Karpas-422 (cell line): ENCODE results near the gene SMARCB1. TPM values are rescaled to one million over a fixed set of nuclear protein-coding genes. Genes with fewer than 3 reads are reported as not detected.

Experiments used
- DNase-seq: peaks from one replicate; pipeline ENCODE4 v3.0.0-alpha.2; 2015
- H2AFZ ChIP-seq: fragments of 200-600 bp; sonication (generic); 2 replicates; pipeline ENCODE4 v1.6.1; 2014; ENCODE audit warnings: antibody characterized with exemption, low read length, mixed read lengths
- H3K27ac ChIP-seq: fragments of 200-600 bp; sonication (generic); 2 replicates; pipeline ENCODE4 v1.5.1; 2014; ENCODE audit warnings: mild to moderate bottlenecking, low read length, moderate library complexity
- H3K27me3 ChIP-seq: fragments of 200-600 bp; sonication (generic); 2 replicates; pipeline ENCODE4 v1.6.1; 2014; ENCODE audit warnings: low read length, mixed read lengths
- H3K36me3 ChIP-seq: fragments of 200-600 bp; sonication (generic); 2 replicates; pipeline ENCODE4 v1.6.1; 2014; ENCODE audit warnings: low read length, mixed read lengths; ENCODE audit not compliant: insufficient read depth
- H3K4me1 ChIP-seq: fragments of 200-600 bp; sonication (generic); 2 replicates; pipeline ENCODE4 v1.6.1; 2014; ENCODE audit warnings: mild to moderate bottlenecking, low read length, mixed read lengths
- H3K4me2 ChIP-seq: fragments of 200-600 bp; sonication (generic); 2 replicates; pipeline ENCODE4 v1.6.1; 2014; ENCODE audit warnings: low read length, low read depth, mild to moderate bottlenecking; ENCODE audit not compliant: poor library complexity, severe bottlenecking
- H3K4me3 ChIP-seq: fragments of 200-600 bp; sonication (generic); 2 replicates; pipeline ENCODE4 v1.5.1; 2014; ENCODE audit warnings: mild to moderate bottlenecking, antibody characterized with exemption, low read length, mixed read lengths
- H3K79me2 ChIP-seq: fragments of 200-600 bp; sonication (generic); 2 replicates; pipeline ENCODE4 v1.6.1; 2014; ENCODE audit warnings: mild to moderate bottlenecking, low read length, mixed read lengths
- H3K9ac ChIP-seq: fragments of 200-600 bp; sonication (generic); 2 replicates; pipeline ENCODE4 v1.6.0; 2014; ENCODE audit warnings: low read length
- H3K9me2 ChIP-seq: fragments of 200-600 bp; sonication (generic), shearing (Covaris generic); replicated peaks from 2 replicates; pipeline ENCODE4 v1.6.0; 2014; ENCODE audit warnings: mild to moderate bottlenecking, low read length, moderate library complexity; ENCODE audit not compliant: insufficient read depth
- H3K9me3 ChIP-seq: fragments of 300-700, 200-600 bp; sonication (generic); 2 replicates; pipeline ENCODE4 v1.6.1; 2014; ENCODE audit warnings: low read length, mixed read lengths
- H4K20me1 ChIP-seq: fragments of 200-600 bp; sonication (generic); 2 replicates; pipeline ENCODE4 v1.6.1; 2014; ENCODE audit warnings: mild to moderate bottlenecking, antibody characterized with exemption, low read length, low read depth; ENCODE audit not compliant: insufficient read depth
- total RNA-seq: library from RNA; depleted of rRNA; stranded (reverse); fragments of >200 nt; shearing (Covaris generic); gene quantifications from 2 replicates; pipeline ENCODE4 v1.2.3, GENCODE V29; 2014; ENCODE audit warnings: low replicate concordance

Gene SMARCB1
- total RNA-seq, 1 experiment from 2014 or later = 400 TPM

DNA sequence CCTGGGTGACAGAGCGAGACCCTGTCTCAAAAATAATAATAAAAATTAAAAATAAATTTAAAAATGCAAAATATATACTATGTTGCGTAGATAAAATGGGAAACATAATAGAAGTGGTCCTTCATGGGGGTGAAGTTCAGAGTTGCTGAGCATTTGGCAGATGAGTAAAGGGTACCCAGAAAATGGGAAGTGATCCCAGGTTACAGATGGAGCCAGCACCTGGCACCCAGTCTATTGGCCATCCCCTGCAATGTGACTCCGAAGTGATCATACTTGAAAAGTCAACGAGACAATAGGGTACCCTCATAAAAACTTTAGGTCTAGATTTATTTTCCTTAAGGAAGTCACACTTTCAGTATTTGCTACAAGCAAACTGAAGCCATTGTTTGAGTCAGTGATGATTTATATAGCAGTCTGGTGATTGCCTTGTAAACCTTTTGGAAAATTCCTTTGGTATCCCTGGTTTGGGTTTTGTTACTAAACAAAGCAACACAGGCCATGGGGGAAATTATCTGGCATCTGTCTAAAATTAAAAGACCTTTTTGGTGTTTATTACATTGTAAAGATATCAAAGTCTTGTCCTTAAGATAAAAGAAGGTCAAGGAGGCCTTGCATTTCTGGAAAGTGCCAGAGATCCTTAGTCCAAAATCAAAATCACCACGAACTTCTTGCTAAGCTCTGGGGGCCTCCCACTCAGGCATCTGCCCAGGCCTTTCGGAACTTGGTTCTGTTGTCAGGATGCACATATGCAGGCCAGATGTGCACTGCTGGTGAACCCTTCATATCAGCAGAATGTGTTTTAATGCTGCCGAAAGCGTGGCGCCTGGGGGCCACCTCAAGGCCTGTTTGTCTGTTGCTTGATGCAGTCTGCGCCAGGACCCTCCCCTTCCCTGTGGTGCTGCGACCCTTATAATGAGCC is 4.3 kb downstream of the SMARCB1 start:
- Histone ChIP-seq H3K79me2 (peaks cover 59% of the 10 kb centered on the region), H4K20me1 (peaks cover 37% of the 10 kb centered on the region)

GRCh38 chr22:23791738-23792645 is 5.2 kb downstream of the SMARCB1 start:
- Histone ChIP-seq H4K20me1 (peaks cover 37% of the 10 kb centered on the region), H3K4me3 (no peak overlapping the region), H3K9me3 (no peaks in the 10 kb centered on the region), H3K79me2 (peaks cover 59% of the 10 kb centered on the region), H3K36me3 (peaks cover 47% of the 10 kb centered on the region; the same call in 1 of the 2 replicates), H3K4me2 (no peak overlapping the region), H3K9me2 (no peaks in the 10 kb centered on the region), H2AFZ (no peak overlapping the region), H3K27ac (no peak overlapping the region), H3K9ac (no peak overlapping the region), H3K27me3 (no peaks in the 10 kb centered on the region), H3K4me1 (peaks cover 27% of the 10 kb centered on the region)
- no peak for DNase-seq

More for the DNA sequence above, 4.3 kb downstream of the SMARCB1 start:
- Histone ChIP-seq H2AFZ (no peak overlapping the region), H3K4me1 (peaks cover 33% of the 10 kb centered on the region), H3K9me2 (no peaks in the 10 kb centered on the region), H3K9me3 (no peaks in the 10 kb centered on the region), H3K4me2 (no peak overlapping the region), H3K4me3 (no peak overlapping the region), H3K9ac (no peak overlapping the region), H3K36me3 (peaks cover 40% of the 10 kb centered on the region; the same call in 1 of the 2 replicates), H3K27me3 (no peaks in the 10 kb centered on the region), H3K27ac (no peak overlapping the region)
- no peak for DNase-seq

DNA sequence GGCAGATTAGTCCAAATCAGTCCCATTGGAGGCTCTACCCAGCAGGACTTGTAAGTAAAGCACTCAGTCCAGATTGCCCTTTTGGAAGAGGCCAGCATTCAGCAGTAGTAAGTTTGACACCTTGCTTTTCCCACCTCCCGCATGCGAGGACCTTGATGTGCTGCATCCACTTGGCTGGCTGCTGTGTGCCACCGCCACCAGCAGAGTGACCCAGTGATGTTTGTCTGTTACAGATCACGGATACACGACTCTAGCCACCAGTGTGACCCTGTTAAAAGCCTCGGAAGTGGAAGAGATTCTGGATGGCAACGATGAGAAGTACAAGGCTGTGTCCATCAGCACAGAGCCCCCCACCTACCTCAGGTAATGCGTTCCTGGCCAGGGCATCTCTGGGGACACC is 6.6 kb downstream of the SMARCB1 start:
- Histone ChIP-seq H3K27me3 (no peaks in the 10 kb centered on the region), H4K20me1 (peaks cover 29% of the 10 kb centered on the region; the same call in 1 of the 2 replicates), H2AFZ (no peak overlapping the region), H3K27ac (no peak overlapping the region), H3K4me3 (no peak overlapping the region), H3K9me3 (no peaks in the 10 kb centered on the region), H3K4me2 (no peak overlapping the region), H3K9me2 (no peaks in the 10 kb centered on the region), H3K36me3 (peaks cover 49% of the 10 kb centered on the region), H3K9ac (no peak overlapping the region), H3K4me1 (peaks cover 20% of the 10 kb centered on the region), H3K79me2 (peaks cover 48% of the 10 kb centered on the region)
- no peak for DNase-seq

- peaks cover 40% of the 10 kb centered on the region for H3K36me3 ChIP-seq
- H4K20me1 ChIP-seq = peaks cover 10% of the 10 kb centered on the region; the same call in 1 of the 2 replicates
- DNase-seq = no peak
- H2AFZ ChIP-seq = no peak overlapping the region
- no peak overlapping the region for H3K9ac ChIP-seq
- H3K27ac ChIP-seq = no peak overlapping the region
- peaks cover 32% of the 10 kb centered on the region for H3K4me1 ChIP-seq
- H3K27me3 ChIP-seq = no peaks in the 10 kb centered on the region
- no peak overlapping the region for H3K4me3 ChIP-seq
- H3K79me2 ChIP-seq = peaks cover 17% of the 10 kb centered on the region
- H3K9me2 ChIP-seq = no peaks in the 10 kb centered on the region
- H3K4me2 ChIP-seq = no peak overlapping the region
- no peaks in the 10 kb centered on the region for H3K9me3 ChIP-seq
These were observed 9.7 kb downstream of the SMARCB1 start for GRCh38 chr22:23796461-23796860.

DNA sequence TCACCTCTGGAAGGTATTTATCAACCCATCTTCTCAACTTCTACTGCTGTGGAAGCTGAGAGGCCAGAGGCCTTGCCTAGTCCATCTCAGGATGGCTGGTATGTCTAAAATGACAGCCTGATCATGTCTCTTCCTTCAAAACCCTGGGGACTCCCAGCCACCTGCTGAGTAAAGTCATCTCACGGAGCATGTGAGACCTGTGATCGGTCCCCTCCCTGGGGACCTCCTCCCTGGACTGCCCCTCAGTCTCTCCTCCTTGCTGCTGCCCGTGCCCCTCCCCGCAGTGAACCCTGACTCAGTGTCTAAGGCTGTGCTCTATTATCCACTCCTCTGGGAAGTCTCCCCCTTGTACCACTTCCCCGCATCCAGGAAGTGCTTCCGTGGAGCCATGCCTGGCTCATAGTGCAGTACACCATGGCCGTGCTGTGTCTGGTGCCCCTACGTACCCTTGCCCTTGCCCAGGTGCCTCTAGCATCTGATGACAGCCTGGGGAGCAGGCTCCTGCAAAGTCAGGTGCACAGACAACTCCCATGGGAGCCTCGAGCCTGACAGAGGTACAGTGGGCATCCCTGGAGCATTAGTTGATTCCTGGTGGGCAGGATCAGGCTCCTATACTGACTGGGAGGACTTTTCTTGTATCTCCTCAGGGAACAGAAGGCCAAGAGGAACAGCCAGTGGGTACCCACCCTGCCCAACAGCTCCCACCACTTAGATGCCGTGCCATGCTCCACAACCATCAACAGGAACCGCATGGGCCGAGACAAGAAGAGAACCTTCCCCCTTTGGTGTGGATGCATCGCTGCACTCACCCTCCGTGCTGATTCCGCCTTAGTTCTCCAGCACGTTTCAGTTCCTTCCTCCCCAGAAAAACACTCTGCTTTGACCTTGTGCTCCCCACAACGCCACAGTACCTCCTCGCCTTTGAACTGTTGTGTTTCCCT is 13.8 kb downstream of the SMARCB1 start:
- Histone ChIP-seq H4K20me1 (no peaks in the 10 kb centered on the region), H3K36me3 (peaks cover 43% of the 10 kb centered on the region), H3K79me2 (peaks cover 26% of the 10 kb centered on the region), H3K27me3 (no peaks in the 10 kb centered on the region), H3K9ac (peak overlapping the region; percentile 82), H3K4me1 (peaks cover 73% of the 10 kb centered on the region), H3K4me2 (peak overlapping the region; percentile 95), H3K9me2 (no peaks in the 10 kb centered on the region), H3K4me3 (peak overlapping the region; percentile 65; the same call in 1 of the 2 replicates), H3K9me3 (no peaks in the 10 kb centered on the region), H2AFZ (no peak overlapping the region), H3K27ac (peak overlapping the region; percentile 97)
- peak; percentile 94 for DNase-seq

DNA sequence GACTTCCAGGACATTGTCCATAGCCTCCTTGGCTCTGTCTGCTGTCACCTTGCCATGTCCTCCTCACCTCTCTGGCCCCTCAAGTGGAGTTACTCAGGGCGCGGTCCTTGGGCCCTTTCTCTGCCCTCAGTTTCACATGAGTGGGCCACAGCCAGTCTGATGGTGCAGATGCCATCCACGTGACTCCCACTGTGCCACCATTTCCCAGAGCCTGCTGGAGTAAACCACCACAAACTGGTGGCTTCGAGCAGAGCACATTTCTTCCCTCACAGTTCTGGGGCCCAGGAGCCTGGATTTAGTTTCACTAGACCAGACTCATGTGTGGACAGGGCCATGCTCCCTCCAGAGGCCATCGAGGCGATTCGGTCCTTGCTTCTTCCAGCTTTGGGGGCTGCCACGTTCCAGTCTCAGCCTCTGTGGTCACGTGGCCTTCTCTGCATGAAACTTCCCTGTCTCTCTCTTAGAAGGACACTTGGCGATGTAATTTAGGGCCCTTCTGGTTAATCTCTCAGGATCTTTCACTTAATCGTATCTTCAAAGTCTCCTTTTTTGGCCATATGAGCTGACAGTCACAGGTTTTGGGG is 14.6 kb downstream of the SMARCB1 start:
- Histone ChIP-seq H3K79me2 (peaks cover 34% of the 10 kb centered on the region), H3K27ac (peak overlapping the region; percentile 97), H3K9me2 (no peaks in the 10 kb centered on the region), H3K36me3 (peaks cover 45% of the 10 kb centered on the region), H3K9ac (peak overlapping the region; percentile 82), H3K9me3 (no peaks in the 10 kb centered on the region), H3K4me3 (peak overlapping the region; percentile 65; the same call in 1 of the 2 replicates), H3K27me3 (no peaks in the 10 kb centered on the region), H3K4me2 (peak overlapping the region; percentile 95), H4K20me1 (no peaks in the 10 kb centered on the region), H2AFZ (no peak overlapping the region), H3K4me1 (peaks cover 81% of the 10 kb centered on the region)
- DNase-seq = peak; percentile 57

DNA sequence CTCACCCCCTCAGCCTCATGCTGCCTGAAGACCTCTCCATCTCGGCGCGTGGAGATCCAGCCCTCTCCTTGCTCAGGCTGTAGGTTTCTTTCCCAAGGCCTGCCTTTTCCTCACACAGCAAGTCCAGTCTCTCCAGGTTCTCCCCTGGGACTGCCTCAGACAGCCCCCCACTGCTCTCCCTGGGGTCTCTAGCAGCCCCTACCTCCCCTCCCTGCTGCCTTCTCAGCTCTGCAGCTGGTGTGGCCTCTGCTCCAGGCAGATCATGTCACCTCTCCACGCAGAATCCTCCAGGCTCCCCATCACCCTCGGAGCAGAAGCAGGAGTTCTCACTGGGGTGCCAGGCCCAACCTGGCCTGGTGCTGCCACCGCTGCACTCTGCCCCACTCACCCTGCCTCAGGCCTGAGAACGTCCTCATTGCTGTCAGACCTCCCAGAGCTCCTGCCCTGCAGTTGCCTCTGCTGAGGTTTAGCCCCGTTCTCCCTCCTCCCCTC is 15.2 kb downstream of the SMARCB1 start:
- H3K9ac ChIP-seq = peak overlapping the region; percentile 82
- no peaks in the 10 kb centered on the region for H3K9me2 ChIP-seq
- peaks cover 40% of the 10 kb centered on the region for H3K79me2 ChIP-seq
- peaks cover 86% of the 10 kb centered on the region for H3K4me1 ChIP-seq
- peak overlapping the region; percentile 65; the same call in 1 of the 2 replicates for H3K4me3 ChIP-seq
- no peak overlapping the region for H2AFZ ChIP-seq
- H3K9me3 ChIP-seq = no peaks in the 10 kb centered on the region
- DNase-seq = no peak
- H3K27ac ChIP-seq = peak overlapping the region; percentile 97
- no peaks in the 10 kb centered on the region for H4K20me1 ChIP-seq
- H3K36me3 ChIP-seq = peaks cover 45% of the 10 kb centered on the region
- peak overlapping the region; percentile 95 for H3K4me2 ChIP-seq
- no peaks in the 10 kb centered on the region for H3K27me3 ChIP-seq
